Kidney (tissue), 14 donors: ENCODE results near the gene EPAS1. TPM values are rescaled to one million over a fixed set of nuclear protein-coding genes. Genes with fewer than 3 reads are reported as not detected.

Experiments used
- DNase-seq, 5 donors: peaks; one replicate each; pipeline ENCODE4 v3.0.0-alpha.2; 2013 to 2020
- FAIRE-seq: peaks from 2 replicates; lab custom pipeline; 2012; peaks lifted over from hg19 to GRCh38; lab: Jason Lieb, UNC
- H3K27ac ChIP-seq, 2 donors: one replicate each; pipeline ENCODE4 v1.7.0; 2013; ENCODE audit warnings: low read depth in 2 of 2, low read length in 2 of 2, inconsistent platforms in 1 of 2
- H3K27me3 ChIP-seq: one replicate; pipeline ENCODE4 v1.7.1; 2013; ENCODE audit warnings: low read length, inconsistent platforms; ENCODE audit not compliant: control insufficient read depth, insufficient read depth
- H3K36me3 ChIP-seq, 3 donors: one replicate each; pipeline versions ENCODE4 v1.7.0 to v1.7.1; 2013; ENCODE audit warnings: low read length in 3 of 3, control low read depth in 1 of 3, inconsistent platforms in 1 of 3; ENCODE audit not compliant: insufficient read depth in 3 of 3, control insufficient read depth in 2 of 3
- H3K4me1 ChIP-seq, 3 donors: one replicate each; pipeline versions ENCODE4 v1.7.0 to v1.7.1; 2013; ENCODE audit warnings: low read length in 3 of 3, inconsistent platforms in 1 of 3, low read depth in 1 of 3; ENCODE audit not compliant: control insufficient read depth in 2 of 3, insufficient read depth in 2 of 3
- H3K4me3 ChIP-seq, 3 donors: one replicate each; pipeline versions ENCODE4 v1.7.0 to v1.8.1; 2013; ENCODE audit warnings: low read length in 3 of 3, control low read depth in 1 of 3, inconsistent platforms in 1 of 3
- H3K9ac ChIP-seq, 3 donors: one replicate each; pipeline versions ENCODE4 v1.7.0 to v1.7.1; 2013; ENCODE audit warnings: low read length in 3 of 3, control low read depth in 1 of 3, inconsistent platforms in 1 of 3
- H3K9me3 ChIP-seq, 3 donors: one replicate each; pipeline versions ENCODE4 v1.7.0 to v1.7.1; 2013; ENCODE audit warnings: low read length in 3 of 3, control low read depth in 1 of 3, inconsistent platforms in 1 of 3; ENCODE audit not compliant: control insufficient read depth in 2 of 3, insufficient read depth in 1 of 3
- CTCF ChIP-seq: IDR thresholded peaks from 3 replicates; pipeline ENCODE4 v1.5.1; 2012; ENCODE audit warnings: mild to moderate bottlenecking, moderate library complexity, borderline replicate concordance; ENCODE audit not compliant: insufficient read depth; ENCODE audit errors: extremely low read depth
- intact Hi-C: fragments of 100-400 bp; cut with DNase I; formaldehyde crosslinking; loops from one replicate; pipeline ENCODE4 v1.11.1; 2022
- polyA plus RNA-seq: library from polyadenylated mRNA; stranded (reverse); fragments of 350-450 nt; fragmentation: Illumina TruSeq; extraction: RNeasy Lipid Tissue Mini Kit (QIAGEN cat#74804); gene quantifications from one replicate; pipeline ENCODE4 v1.2.3, GENCODE V29; 2014; ENCODE audit warnings: low read depth, low replicate concordance; ENCODE audit not compliant: insufficient read depth
- total RNA-seq: library from RNA; stranded (reverse); fragmentation: NEBNext Ultra II Directional; extraction: Animal tissue kit (Norgen Biotek cat#: 25700); gene quantifications from one replicate; pipeline ENCODE4 v1.2.1, GENCODE V29; 2021
- donor health status: control.
- donor health status: control.
- donor health status: control.
- donor health status: control.
- donor health status: control.
- donor health status: DM: yes; HTN: yes; CAD: no.
- donor health status: Normal renal cell carcinoma (clear cell type).

Gene EPAS1
- total and polyA plus RNA-seq, 2 donors from 2014 or later = 142 to 398 TPM

GRCh38 chr2:46283693-46284092 lies 13.5 kb upstream of the EPAS1 start:
- intact Hi-C loops = no loop called here
- Histone ChIP-seq H3K9ac (no peak overlapping the region), H3K27ac (no peak overlapping the region), H3K27me3 (no peaks in the 10 kb centered on the region), H3K4me1 (no peaks in the 10 kb centered on the region), H3K4me3 (no peak overlapping the region), H3K36me3 (no peaks in the 10 kb centered on the region), H3K9me3 (no peaks in the 10 kb centered on the region)
- TF ChIP-seq CTCF = no peak
- DNase-seq = no peak
- no peak for FAIRE-seq

GRCh38 chr2:46284260-46284659 lies 12.9 kb upstream of the EPAS1 start:
- no peaks in the 10 kb centered on the region for H3K4me1 ChIP-seq
- H3K27me3 ChIP-seq = no peaks in the 10 kb centered on the region
- H3K27ac ChIP-seq = no peak overlapping the region
- TF ChIP-seq CTCF = no peak
- no peak overlapping the region for H3K4me3 ChIP-seq
- no peak overlapping the region for H3K9ac ChIP-seq
- H3K9me3 ChIP-seq = no peaks in the 10 kb centered on the region
- FAIRE-seq (no peak), DNase-seq (no peak)
- intact Hi-C loops = no loop called here
- no peaks in the 10 kb centered on the region for H3K36me3 ChIP-seq

- no peak for FAIRE-seq
- no peaks in the 10 kb centered on the region for H3K9me3 ChIP-seq
- H3K27ac ChIP-seq = no peak overlapping the region
- H3K9ac ChIP-seq = no peak overlapping the region
- DNase-seq = peak in 2 of 5 donors; percentile 53 to 63
- intact Hi-C loops = no loop called here
- H3K36me3 ChIP-seq = no peaks in the 10 kb centered on the region
- no peak for TF ChIP-seq CTCF
- no peaks in the 10 kb centered on the region for H3K27me3 ChIP-seq
- no peaks in the 10 kb centered on the region for H3K4me1 ChIP-seq
- H3K4me3 ChIP-seq = no peak overlapping the region
Measured at GRCh38 chr2:46284796-46285195, 12.4 kb upstream of the EPAS1 start.

GRCh38 chr2:46286715-46287114 lies 10.5 kb upstream of the EPAS1 start:
- DNase-seq (no peak), FAIRE-seq (no peak)
- H3K36me3 ChIP-seq = no peaks in the 10 kb centered on the region
- H3K4me1 ChIP-seq = no peaks in the 10 kb centered on the region
- no peaks in the 10 kb centered on the region for H3K27me3 ChIP-seq
- H3K9me3 ChIP-seq = no peaks in the 10 kb centered on the region
- no peak for TF ChIP-seq CTCF
- no peak overlapping the region for H3K9ac ChIP-seq
- H3K4me3 ChIP-seq = no peak overlapping the region
- H3K27ac ChIP-seq = no peak overlapping the region
- intact Hi-C loops = no loop called here
